Measurements from ENCODE around the gene ANKRD13D. TPM values are rescaled to one million over a fixed set of nuclear protein-coding genes. Genes with fewer than 3 reads are reported as not detected.

Gene ANKRD13D
- total and polyA plus RNA-seq, 10 donors: 65.2 to 151 (median 126) TPM

DNA sequence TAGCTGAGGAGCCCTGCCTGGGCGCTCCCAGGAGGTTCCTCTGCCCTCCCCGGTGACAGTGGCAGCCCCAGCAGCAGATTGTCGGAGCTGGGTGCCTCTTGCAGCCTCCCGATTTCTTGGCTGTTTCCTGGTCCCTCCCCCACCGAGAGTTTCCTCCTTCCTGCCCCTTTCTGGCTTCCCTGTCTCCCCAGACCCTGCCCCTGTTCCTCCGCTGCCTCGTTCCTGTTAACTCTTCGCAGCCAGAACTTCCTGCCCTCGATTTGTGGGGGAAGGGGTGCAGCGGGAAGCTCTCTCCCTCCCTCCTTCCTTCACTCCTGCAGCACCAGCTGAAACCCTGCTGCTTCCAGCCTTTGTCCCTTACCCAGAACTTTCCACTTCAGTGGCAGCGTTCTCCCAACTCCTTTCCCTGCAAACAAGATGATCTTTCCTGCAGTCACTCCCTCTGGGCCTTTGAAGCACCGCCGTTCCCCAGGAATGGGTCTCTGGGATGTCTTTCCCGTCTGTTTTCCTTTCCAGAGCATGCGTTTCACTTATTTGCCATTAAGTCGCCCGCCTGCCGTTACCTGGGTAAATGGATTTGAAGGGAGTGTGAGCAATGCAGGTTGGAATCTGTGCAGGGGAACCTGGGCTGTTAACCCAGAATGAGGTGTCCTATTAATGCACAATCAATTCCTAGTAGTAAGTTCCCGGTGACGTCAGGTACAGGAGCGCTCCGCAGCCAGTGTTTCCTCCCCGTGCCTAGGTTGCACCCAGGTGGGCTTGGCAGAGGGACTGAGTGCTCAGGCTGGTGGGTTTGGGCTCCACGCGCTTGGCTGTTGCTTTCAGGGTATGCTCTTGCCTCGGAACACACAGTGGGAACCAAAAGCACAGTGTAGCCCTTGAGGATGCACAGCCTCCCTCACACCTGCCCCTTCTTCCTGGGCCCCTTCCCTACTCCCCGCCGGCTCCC lies 18.6 kb upstream of the ANKRD13D start:
- intact Hi-C loops (cut with DNase I; ENCODE audit: low total_unique reads): no loop called here
- peak overlapping the region; percentile 23 to 100 (median 94) for H3K4me3 ChIP-seq
- 2 to 16% (median 7%) methylated on average over 21 to 28 of the region's 28 CpGs for WGBS, 5 donors
- H3K36me3 ChIP-seq: peaks cover 0 to 74% (median 9%) of the 10 kb centered on the region in 6 donors
- H3K9me3 ChIP-seq: no peaks in the 10 kb centered on the region
- H3K27ac ChIP-seq: peak overlapping the region; percentile 89 to 100 (median 97)
- peak; percentile 85 for DNase-seq
- no peaks in the 10 kb centered on the region for H3K27me3 ChIP-seq (replicated peaks in 1 of 7)
- TF ChIP-seq, protein P1, sequence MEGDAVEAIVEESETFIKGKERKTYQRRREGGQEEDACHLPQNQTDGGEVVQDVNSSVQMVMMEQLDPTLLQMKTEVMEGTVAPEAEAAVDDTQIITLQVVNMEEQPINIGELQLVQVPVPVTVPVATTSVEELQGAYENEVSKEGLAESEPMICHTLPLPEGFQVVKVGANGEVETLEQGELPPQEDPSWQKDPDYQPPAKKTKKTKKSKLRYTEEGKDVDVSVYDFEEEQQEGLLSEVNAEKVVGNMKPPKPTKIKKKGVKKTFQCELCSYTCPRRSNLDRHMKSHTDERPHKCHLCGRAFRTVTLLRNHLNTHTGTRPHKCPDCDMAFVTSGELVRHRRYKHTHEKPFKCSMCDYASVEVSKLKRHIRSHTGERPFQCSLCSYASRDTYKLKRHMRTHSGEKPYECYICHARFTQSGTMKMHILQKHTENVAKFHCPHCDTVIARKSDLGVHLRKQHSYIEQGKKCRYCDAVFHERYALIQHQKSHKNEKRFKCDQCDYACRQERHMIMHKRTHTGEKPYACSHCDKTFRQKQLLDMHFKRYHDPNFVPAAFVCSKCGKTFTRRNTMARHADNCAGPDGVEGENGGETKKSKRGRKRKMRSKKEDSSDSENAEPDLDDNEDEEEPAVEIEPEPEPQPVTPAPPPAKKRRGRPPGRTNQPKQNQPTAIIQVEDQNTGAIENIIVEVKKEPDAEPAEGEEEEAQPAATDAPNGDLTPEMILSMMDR (IDR thresholded peaks at IDR 0.05 in 8 of 11, conservative IDR thresholded peaks at IDR 0.05 in 3 of 11): peak in 1 of 11 experiments; percentile 7
- TF ChIP-seq POLR2A (IDR thresholded peaks at IDR 0.05): no peak
- TF ChIP-seq POLR2AphosphoS5 (IDR thresholded peaks at IDR 0.05): peak; percentile 44 to 68 (median 66)
- peaks cover 86 to 92% (median 88%) of the 10 kb centered on the region in 6 donors for H3K4me1 ChIP-seq

DNA sequence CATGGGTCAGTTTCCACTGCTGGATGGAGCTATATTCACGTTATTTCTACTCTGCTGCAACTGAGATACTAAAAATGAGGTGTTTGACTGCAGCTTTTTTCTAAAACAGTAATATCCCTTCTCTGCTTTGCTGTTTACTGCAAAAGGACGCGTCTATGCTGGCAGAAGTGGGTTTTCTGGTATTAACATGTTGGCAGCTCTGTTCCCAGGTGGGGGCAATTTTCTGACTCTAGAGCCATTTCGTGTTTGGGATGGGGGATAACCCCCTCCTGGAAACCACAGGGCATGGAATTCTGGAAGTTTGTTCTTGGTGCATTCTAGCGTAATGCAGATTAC lies 17.9 kb upstream of the ANKRD13D start:
- H3K36me3 ChIP-seq: peaks cover 0 to 81% (median 9%) of the 10 kb centered on the region in 6 donors
- WGBS, 5 donors: 9 to 33% (median 16%) methylated on average over 5 of the region's 5 CpGs
- peaks cover 87 to 93% (median 89%) of the 10 kb centered on the region in 6 donors for H3K4me1 ChIP-seq
- H3K9me3 ChIP-seq: no peaks in the 10 kb centered on the region
- no peaks in the 10 kb centered on the region for H3K27me3 ChIP-seq (replicated peaks in 1 of 7)
- peak overlapping the region; percentile 23 to 100 (median 94) for H3K4me3 ChIP-seq
- DNase-seq: no peak
- peak overlapping the region; percentile 89 to 100 (median 97) for H3K27ac ChIP-seq
- intact Hi-C loops (cut with DNase I; ENCODE audit: low total_unique reads): no loop called here
- TF ChIP-seq POLR2AphosphoS5 (IDR thresholded peaks at IDR 0.05): no peak
- TF ChIP-seq, protein P1 (IDR thresholded peaks at IDR 0.05 in 8 of 11, conservative IDR thresholded peaks at IDR 0.05 in 3 of 11): no peak
- TF ChIP-seq POLR2A (IDR thresholded peaks at IDR 0.05): no peak

DNA sequence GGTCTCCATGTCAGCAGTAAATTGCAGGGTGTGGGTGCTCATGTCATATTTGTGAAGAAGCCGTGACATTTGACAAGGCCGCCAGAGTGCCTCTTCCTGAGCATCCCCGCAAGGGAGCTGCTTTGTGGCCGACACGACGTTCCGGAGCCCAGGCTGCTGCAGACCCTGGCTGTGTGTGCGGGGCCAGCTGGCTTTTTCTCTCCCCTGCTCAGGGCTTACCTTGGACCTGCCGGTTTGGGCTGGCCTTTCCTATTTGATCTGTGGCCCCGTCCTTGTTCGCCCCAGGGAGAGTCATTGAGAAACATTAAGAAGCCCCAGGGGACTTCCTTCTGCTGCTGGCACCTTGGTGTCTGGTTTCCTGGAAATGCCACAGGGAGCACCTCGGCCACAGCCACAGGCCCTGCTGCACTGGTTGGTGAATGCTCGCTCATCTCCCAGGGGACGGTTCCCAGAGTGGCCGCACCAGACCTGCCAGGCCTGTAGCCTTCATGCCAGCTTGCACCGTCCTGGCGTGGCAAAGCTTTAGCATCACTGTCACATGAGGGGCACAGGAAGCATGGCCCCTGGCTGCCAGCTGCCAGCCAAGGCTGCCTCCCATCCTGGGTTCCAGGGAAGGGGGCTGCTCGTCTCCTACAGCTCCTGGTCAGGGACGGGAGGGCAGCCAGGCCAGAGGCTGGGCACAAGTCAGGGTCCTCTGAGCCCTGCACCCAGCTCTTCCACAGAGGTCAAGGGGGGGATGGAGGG lies 17.4 kb upstream of the ANKRD13D start:
- Histone ChIP-seq H3K27me3 (replicated peaks in 1 of 7) (no peaks in the 10 kb centered on the region), H3K4me3 (peak overlapping the region in 7 of 8 donors; percentile 4 to 100 (median 95)), H3K27ac (peak overlapping the region; percentile 89 to 100 (median 97)), H3K36me3 (peaks cover 0 to 85% (median 9%) of the 10 kb centered on the region in 6 donors), H3K9me3 (no peaks in the 10 kb centered on the region), H3K4me1 (peaks cover 92 to 98% (median 94%) of the 10 kb centered on the region in 6 donors)
- TF ChIP-seq POLR2AphosphoS5 (IDR thresholded peaks at IDR 0.05) (peak in 2 of 3 donors; percentile 74 to 81), POLR2A (IDR thresholded peaks at IDR 0.05) (no peak)
- TF ChIP-seq, protein P1 (IDR thresholded peaks at IDR 0.05 in 8 of 11, conservative IDR thresholded peaks at IDR 0.05 in 3 of 11): no peak
- peak; percentile 88 for DNase-seq
- 0 to 14% (median 9%) methylated on average over 11 to 19 of the region's 19 CpGs for WGBS, 5 donors
- intact Hi-C loops (cut with DNase I; ENCODE audit: low total_unique reads): no loop called here
